GM18526 (cell line): Measurements from ENCODE around the gene CCN2.

ENCODE experiments used
- POLR2A ChIP-seq: IDR thresholded peaks from 3 replicates; pipeline ENCODE4 v1.6.1; 2011; ENCODE audit not compliant: insufficient read length; ENCODE audit errors: extremely low read depth

Gene CCN2

GRCh38 chr6:131951576-131952230 lies 531 bp upstream of the CCN2 start:
- no peak for TF ChIP-seq POLR2A

DNA sequence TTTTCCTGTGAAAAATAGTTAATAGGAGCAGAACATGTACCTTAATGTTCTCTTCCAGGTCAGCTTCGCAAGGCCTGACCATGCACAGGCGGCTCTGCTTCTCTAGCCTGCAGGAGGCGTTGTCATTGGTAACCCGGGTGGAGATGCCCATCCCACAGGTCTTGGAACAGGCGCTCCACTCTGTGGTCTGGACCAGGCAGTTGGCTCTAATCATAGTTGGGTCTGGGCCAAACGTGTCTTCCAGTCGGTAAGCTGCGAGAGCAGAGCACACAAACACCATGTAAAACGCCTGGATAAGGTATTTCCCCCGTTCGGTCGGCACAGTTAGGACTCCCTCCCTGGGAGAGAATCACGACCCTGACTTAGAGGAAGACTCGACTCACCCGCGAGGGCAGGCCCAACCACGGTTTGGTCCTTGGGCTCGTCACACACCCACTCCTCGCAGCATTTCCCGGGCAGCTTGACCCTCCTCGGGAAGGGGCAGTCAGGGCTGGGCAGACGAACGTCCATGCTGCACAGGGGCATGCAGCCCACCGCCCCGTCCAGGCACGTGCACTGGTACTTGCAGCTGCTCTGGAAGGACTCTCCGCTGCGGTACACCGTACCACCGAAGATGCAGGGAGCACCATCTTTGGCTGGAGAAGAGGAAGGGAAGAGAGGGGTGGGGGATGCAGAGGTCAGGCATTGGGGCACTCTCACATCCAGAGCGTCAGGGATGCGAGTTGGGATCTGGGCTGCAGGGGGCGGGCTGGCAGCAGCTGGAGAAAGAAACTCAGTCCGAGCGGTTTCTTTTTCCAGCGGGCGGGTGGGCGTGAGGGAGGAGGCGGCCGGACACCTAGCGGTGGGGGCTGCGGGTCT lies 1.0 kb downstream of the CCN2 start:
- no peak for TF ChIP-seq POLR2A

DNA sequence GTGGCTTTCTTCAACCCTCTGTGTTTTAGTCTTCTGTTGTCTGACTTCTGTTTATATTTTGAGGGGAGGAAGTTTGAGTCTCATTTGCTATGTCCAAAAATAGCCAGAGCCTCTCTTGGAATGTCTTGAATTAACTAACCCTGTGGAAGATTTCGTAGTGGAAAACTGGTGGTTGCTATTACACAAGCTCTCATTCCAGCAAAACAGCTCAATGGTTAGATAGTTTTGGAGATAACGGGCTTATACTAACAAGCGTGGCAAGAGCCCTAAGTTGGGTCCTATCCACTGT lies 1.6 kb downstream of the CCN2 start:
- no peak for TF ChIP-seq POLR2A

DNA sequence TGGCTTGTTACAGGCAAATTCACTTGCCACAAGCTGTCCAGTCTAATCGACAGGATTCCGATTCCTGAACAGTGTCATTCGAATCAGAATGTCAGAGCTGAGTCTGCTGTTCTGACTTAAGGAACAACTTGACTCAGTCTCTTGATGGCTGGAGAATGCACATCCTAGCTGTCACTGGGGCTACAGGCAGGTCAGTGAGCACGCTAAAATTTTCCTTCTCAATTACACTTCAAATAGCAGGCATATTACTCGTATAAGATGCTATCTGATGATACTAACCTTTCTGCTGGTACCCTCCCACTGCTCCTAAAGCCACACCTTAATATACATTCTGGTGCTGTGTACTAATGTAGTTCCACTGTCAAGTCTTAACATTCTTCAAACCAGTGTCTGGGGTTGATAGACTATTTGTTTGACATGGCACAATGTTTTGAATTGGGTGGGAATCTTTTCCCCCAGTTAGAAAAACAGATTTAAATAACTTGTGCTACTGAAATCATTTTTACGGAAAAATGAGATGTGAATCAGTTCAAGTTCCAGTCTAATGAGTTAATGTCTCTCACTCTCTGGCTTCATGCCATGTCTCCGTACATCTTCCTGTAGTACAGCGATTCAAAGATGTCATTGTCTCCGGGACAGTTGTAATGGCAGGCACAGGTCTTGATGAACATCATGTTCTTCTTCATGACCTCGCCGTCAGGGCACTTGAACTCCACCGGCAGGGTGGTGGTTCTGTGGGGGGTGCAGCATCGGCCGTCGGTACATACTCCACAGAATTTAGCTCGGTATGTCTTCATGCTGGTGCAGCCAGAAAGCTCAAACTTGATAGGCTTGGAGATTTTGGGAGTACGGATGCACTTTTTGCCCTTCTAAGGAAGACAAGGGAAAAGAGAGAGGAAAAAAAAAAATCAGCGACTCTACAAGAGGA lies 2.2 kb downstream of the CCN2 start:
- no peak for TF ChIP-seq POLR2A

- TF ChIP-seq POLR2A: no peak
Observed at GRCh38 chr6:131947986-131948661, 3.0 kb downstream of the CCN2 start.

DNA sequence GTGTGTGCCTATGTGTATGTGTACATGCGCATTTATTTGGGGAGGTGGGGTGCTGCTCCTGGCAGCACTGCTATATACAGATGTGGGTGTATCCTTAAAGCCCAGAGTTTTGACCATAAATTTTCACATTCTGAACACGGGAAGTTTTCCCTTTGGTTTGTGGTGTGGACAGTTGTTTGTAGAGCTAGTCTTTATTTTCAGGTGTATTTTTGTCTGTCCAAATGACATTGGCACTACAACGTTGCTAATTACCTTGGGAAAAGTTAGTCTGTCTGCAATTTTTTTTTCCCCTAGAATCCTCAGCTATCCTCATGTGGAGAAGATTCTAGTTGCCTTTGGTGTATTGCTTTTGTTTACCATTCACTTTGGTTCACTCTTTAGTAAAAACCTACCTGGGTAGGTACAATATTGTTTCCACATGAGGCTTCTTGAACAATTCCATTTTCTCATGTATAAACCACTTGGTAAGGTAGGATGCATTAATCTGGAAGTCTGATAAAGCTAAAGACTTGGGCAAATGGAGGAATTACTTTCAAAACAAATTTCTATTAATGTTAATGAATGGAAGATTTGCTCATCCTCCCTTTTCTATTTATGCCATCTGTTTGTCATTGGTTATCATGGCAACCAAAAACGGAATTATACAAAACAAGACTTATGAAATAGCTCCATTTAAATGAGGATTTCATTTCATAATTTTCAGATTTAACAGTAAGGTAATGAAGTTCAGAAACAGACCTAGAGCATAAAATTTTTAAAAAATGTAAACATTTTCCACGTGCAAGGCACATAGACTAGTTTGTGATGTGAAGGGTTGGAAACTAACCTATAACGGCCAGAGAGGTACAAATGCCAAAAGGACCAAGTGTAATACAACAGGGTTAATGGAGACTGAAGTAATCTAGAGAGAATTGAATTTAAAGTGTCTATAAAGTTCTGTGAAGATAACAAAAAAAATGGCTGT lies 3.9 kb downstream of the CCN2 start:
- TF ChIP-seq POLR2A: no peak

DNA sequence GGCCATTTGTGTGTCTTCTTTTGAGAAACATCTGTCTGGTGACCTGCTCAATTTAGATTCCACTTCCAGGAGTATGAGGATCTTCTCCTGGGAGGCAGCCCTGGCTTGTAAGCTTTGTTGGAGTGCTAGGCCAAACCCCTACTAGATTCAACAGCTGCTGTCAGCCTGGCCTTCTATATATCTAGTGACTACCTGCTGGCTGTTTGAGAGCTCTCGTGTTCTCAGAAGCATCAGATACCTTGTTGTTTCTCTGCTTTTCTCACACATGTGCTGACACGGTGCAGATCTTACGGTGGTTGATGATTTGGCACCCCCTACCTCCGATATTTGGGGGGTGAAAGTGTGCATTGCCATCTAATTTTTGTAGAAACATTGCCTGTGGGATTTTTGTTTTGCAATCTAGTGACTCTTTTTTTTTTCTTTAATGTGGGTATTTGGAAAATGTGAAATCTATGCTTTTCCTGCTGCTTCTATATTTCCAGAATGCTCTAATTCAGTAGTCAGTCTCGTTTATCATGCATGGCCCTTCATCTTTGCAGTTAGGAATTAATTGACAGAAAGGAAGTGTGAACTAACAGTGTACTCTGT lies 4.7 kb downstream of the CCN2 start:
- TF ChIP-seq POLR2A: no peak

GRCh38 chr6:131945971-131946370 lies 5.2 kb downstream of the CCN2 start:
- no peak for TF ChIP-seq POLR2A

DNA sequence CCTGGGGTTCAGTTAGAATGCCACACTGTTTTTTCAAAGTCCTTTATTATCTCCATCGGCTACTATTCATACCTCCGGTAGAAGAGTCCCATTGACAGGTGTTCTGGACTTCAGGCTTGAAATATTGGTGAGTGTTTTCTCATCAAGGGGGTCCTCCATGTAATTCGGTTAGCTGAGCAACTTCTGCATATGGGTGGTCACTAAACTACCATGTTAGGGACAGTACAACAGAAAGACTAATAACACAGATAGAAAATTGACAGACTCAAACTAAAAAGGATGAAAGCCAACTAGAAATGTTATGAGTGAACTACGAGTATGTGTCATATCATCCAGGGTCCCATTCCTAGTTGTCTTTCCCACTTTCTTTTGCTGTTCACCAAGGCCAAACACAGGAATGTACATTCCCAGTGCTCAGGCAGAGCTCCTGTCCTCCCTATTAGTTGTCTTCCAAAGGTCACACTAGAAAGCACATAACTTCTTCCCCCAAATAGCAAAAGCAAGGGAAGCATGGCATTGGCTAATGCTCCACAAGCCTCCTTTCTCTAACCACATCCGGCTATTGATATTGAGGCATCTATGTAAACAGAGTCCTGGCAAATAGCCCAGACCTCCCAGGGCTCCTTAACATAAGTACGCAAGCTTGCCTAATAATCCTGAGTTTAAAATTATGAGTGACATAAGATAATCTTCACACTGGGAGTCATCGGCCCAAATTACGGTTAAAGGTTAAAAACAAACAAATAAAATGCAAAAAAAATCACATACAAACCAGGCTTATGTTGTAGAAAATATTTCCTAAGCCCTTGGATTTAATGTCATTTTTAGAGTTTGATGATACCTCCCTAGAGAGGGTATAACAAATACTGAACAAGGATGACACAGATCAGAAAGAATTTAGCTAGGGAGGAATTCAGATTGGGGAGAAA lies 13.2 kb downstream of the CCN2 start:
- no peak for TF ChIP-seq POLR2A

DNA sequence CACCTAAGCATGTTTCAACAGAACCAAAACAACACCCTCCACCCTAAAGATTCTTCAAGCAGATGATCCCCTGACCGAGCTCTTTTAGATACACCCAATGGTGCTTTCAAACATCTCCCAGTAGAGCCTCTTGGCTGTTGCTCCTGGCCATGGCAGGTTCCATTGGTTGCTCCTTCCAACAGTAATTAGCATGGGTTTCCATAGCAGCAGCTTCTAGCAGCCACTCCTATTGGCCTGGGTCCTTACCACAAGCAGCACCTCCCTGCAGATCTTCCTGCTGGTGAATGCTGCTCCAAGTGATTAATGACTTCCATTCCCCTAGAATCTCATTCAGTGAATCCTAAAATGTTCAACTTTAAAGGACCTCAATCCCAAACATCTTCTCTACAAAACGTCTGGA lies 13.9 kb downstream of the CCN2 start:
- no peak for TF ChIP-seq POLR2A

GRCh38 chr6:131936156-131936555 lies 15.0 kb downstream of the CCN2 start:
- TF ChIP-seq POLR2A: no peak

DNA sequence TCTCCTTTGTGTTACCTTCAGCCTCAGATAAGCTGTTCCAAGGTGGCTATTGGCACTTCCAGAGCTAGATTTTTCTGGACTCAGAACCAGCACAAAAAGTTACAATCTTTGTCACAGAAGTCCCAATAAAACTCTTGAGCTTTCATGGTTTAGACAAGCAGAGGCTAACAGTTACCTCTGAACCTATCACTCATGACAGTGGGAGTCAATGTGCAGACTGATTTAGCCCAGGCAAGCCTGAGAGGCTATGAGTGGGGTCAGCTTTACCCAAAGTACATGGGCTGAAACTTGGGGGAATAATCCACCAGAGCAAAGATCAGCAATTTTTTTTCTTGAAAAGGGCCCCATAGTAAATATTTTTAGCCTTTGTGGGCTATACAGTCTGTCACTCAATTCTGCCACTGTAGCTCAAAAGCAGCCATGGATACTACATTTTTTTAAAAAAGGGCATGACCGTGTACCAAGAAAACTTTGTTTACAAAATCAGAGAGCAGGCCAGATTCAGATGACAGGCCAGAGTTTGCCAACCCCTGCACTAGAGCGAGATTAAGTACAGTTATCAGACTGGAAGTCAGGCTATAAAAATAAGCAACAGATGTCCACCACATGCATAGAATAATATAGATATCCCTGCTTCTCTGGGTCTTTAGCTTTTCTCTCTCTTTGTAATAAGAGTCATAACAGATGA lies 20.0 kb downstream of the CCN2 start:
- TF ChIP-seq POLR2A: no peak
